ENCODE results near the gene TBC1D2B. TPM values are rescaled to one million over a fixed set of nuclear protein-coding genes. Genes with fewer than 3 reads are reported as not detected.
"Not testable (repeated sequence)": the region's sequence is repeated elsewhere in the genome, so short reads cannot be mapped to it uniquely, and the experiment has no call there.

The TBC1D2B gene
- total and polyA plus RNA-seq, 4 donors, result 21.8 to 62.9 (median 38.9) TPM

GRCh38 chr15:77964193-77964592 is 113.3 kb downstream of the TBC1D2B start:
- no peak for DNase-seq
- H3K27me3 ChIP-seq (ENCODE audit: control insufficient read depth in 3 of 3, insufficient read depth in 3 of 3, low read length in 2 of 3), result no peaks in the 10 kb centered on the region
- no peaks in the 10 kb centered on the region for H3K4me1 ChIP-seq (ENCODE audit: control insufficient read depth in 5 of 5, insufficient read depth in 5 of 5, low read length in 5 of 5)
- whole genome bisulfite sequencing, 2 donors, result 27 to 58% methylated on average over 1 of the region's 1 CpG
- no peak overlapping the region for H3K27ac ChIP-seq (ENCODE audit: low read depth in 1 of 2, low read length in 1 of 2)
- no peak for TF ChIP-seq CTCF (IDR thresholded peaks at IDR 0.05; ENCODE audit: control extremely low read depth, extremely low read depth)
- no peak overlapping the region for H3K9ac ChIP-seq (ENCODE audit: insufficient read depth in 1 of 2, low read length in 2 of 2)
- no peak overlapping the region for H3K4me3 ChIP-seq
- no peak for ATAC-seq (ENCODE audit: insufficient read depth, low FRiP score)
- no peaks in the 10 kb centered on the region for H3K9me3 ChIP-seq (ENCODE audit: control insufficient read depth in 4 of 4, insufficient read depth in 3 of 4, low read length in 3 of 4)
- no peaks in the 10 kb centered on the region for H3K36me3 ChIP-seq (ENCODE audit: control insufficient read depth in 4 of 4, insufficient read depth in 4 of 4, low read length in 4 of 4)

GRCh38 chr15:77959432-77959879 is 118.1 kb downstream of the TBC1D2B start:
- Histone ChIP-seq H3K9me3 (ENCODE audit: control insufficient read depth in 4 of 4, insufficient read depth in 3 of 4, low read length in 3 of 4) (no peaks in the 10 kb centered on the region), H3K4me3 (no peak overlapping the region), H3K36me3 (ENCODE audit: control insufficient read depth in 4 of 4, insufficient read depth in 4 of 4, low read length in 4 of 4) (no peaks in the 10 kb centered on the region), H3K27me3 (ENCODE audit: control insufficient read depth in 3 of 3, insufficient read depth in 3 of 3, low read length in 2 of 3) (no peaks in the 10 kb centered on the region), H3K9ac (ENCODE audit: insufficient read depth in 1 of 2, low read length in 2 of 2) (no peak overlapping the region), H3K27ac (ENCODE audit: low read depth in 1 of 2, low read length in 1 of 2) (no peak overlapping the region), H3K4me1 (ENCODE audit: control insufficient read depth in 5 of 5, insufficient read depth in 5 of 5, low read length in 5 of 5) (no peaks in the 10 kb centered on the region)
- peak; percentile 94 for ATAC-seq (ENCODE audit: insufficient read depth, low FRiP score)
- DNase-seq, result peak; percentile 81 to 87 (median 83)
- peak; percentile 85 for TF ChIP-seq CTCF (IDR thresholded peaks at IDR 0.05; ENCODE audit: control extremely low read depth, extremely low read depth)
- WGBS, 2 donors, result 4 to 5% methylated on average over 17 of the region's 17 CpGs

- not testable (repeated sequence) for H3K27ac ChIP-seq (ENCODE audit: low read depth in 1 of 2, low read length in 1 of 2); H3K4me1 ChIP-seq (ENCODE audit: control insufficient read depth in 5 of 5, insufficient read depth in 5 of 5, low read length in 5 of 5); H3K4me3 ChIP-seq; H3K36me3 ChIP-seq (ENCODE audit: control insufficient read depth in 4 of 4, insufficient read depth in 4 of 4, low read length in 4 of 4); H3K9me3 ChIP-seq (ENCODE audit: control insufficient read depth in 4 of 4, insufficient read depth in 3 of 4, low read length in 3 of 4); H3K27me3 ChIP-seq (ENCODE audit: control insufficient read depth in 3 of 3, insufficient read depth in 3 of 3, low read length in 2 of 3); ATAC-seq (ENCODE audit: insufficient read depth, low FRiP score); H3K9ac ChIP-seq (ENCODE audit: insufficient read depth in 1 of 2, low read length in 2 of 2); DNase-seq
- WGBS, 2 donors, result 63 to 71% methylated on average over 7 of the region's 7 CpGs
These were observed 118.6 kb downstream of the TBC1D2B start for GRCh38 chr15:77958716-77959431.

- not testable (repeated sequence) for H3K4me1 ChIP-seq (ENCODE audit: control insufficient read depth in 5 of 5, insufficient read depth in 5 of 5, low read length in 5 of 5); H3K27me3 ChIP-seq (ENCODE audit: control insufficient read depth in 3 of 3, insufficient read depth in 3 of 3, low read length in 2 of 3); H3K9ac ChIP-seq (ENCODE audit: insufficient read depth in 1 of 2, low read length in 2 of 2); H3K4me3 ChIP-seq; H3K9me3 ChIP-seq (ENCODE audit: control insufficient read depth in 4 of 4, insufficient read depth in 3 of 4, low read length in 3 of 4); H3K27ac ChIP-seq (ENCODE audit: low read depth in 1 of 2, low read length in 1 of 2); H3K36me3 ChIP-seq (ENCODE audit: control insufficient read depth in 4 of 4, insufficient read depth in 4 of 4, low read length in 4 of 4); DNase-seq; ATAC-seq (ENCODE audit: insufficient read depth, low FRiP score)
- WGBS, 2 donors, result 90 to 97% methylated on average over 2 of the region's 2 CpGs
These were observed 119.5 kb downstream of the TBC1D2B start for GRCh38 chr15:77958021-77958420.

GRCh38 chr15:77953926-77954325 is 123.6 kb downstream of the TBC1D2B start:
- not testable (repeated sequence) for DNase-seq; H3K4me3 ChIP-seq; H3K9ac ChIP-seq (ENCODE audit: insufficient read depth in 1 of 2, low read length in 2 of 2); H3K27ac ChIP-seq (ENCODE audit: low read depth in 1 of 2, low read length in 1 of 2); ATAC-seq (ENCODE audit: insufficient read depth, low FRiP score); H3K9me3 ChIP-seq (ENCODE audit: control insufficient read depth in 4 of 4, insufficient read depth in 3 of 4, low read length in 3 of 4); H3K27me3 ChIP-seq (ENCODE audit: control insufficient read depth in 3 of 3, insufficient read depth in 3 of 3, low read length in 2 of 3); H3K36me3 ChIP-seq (ENCODE audit: control insufficient read depth in 4 of 4, insufficient read depth in 4 of 4, low read length in 4 of 4); H3K4me1 ChIP-seq (ENCODE audit: control insufficient read depth in 5 of 5, insufficient read depth in 5 of 5, low read length in 5 of 5)
- 49 to 60% methylated on average over 5 of the region's 5 CpGs for WGBS, 2 donors

- 87 to 92% methylated on average over 4 of the region's 5 CpGs for WGBS, 2 donors
- H3K4me3 ChIP-seq; H3K9me3 ChIP-seq (ENCODE audit: control insufficient read depth in 4 of 4, insufficient read depth in 3 of 4, low read length in 3 of 4); H3K27me3 ChIP-seq (ENCODE audit: control insufficient read depth in 3 of 3, insufficient read depth in 3 of 3, low read length in 2 of 3); H3K4me1 ChIP-seq (ENCODE audit: control insufficient read depth in 5 of 5, insufficient read depth in 5 of 5, low read length in 5 of 5); ATAC-seq (ENCODE audit: insufficient read depth, low FRiP score); H3K36me3 ChIP-seq (ENCODE audit: control insufficient read depth in 4 of 4, insufficient read depth in 4 of 4, low read length in 4 of 4); DNase-seq; H3K9ac ChIP-seq (ENCODE audit: insufficient read depth in 1 of 2, low read length in 2 of 2); H3K27ac ChIP-seq (ENCODE audit: low read depth in 1 of 2, low read length in 1 of 2): not testable (repeated sequence)
These were observed 124.5 kb downstream of the TBC1D2B start for GRCh38 chr15:77952928-77953446.

All from lung (tissue), 12 donors.